ENCODE results near the gene ARHGEF17.

Gene ARHGEF17

GRCh38 chr11:73414977-73415651 lies 107.0 kb downstream of the ARHGEF17 start:
- DNase-seq = no peak

GRCh38 chr11:73415854-73416615 lies 108.0 kb downstream of the ARHGEF17 start:
- DNase-seq = no peak

- DNase-seq = no peak
Measured at GRCh38 chr11:73416786-73417185, 108.7 kb downstream of the ARHGEF17 start.

Data from NCI-H1436 treated with DMSO at 0.1 percent for 48 hours (cell line).